MM.1S (cell line): Measurements from ENCODE around the gene USP32.

Experiments
- EZH2 ChIP-seq: fragments of 300-600 bp; sonication (generic); optimal IDR thresholded peaks from 2 replicates; pipeline ENCODE3; 2017; ENCODE audit warnings: low read depth, mild to moderate bottlenecking, antibody characterized with exemption, low read length, mixed read lengths
- TF ChIP-seq, protein P1 (sequence below): fragments of 300-600 bp; sonication (generic); IDR thresholded peaks from 2 replicates; pipeline ENCODE4 v1.5.1; 2016; ENCODE audit warnings: antibody characterized with exemption, low read length, mixed read lengths

DNA sequence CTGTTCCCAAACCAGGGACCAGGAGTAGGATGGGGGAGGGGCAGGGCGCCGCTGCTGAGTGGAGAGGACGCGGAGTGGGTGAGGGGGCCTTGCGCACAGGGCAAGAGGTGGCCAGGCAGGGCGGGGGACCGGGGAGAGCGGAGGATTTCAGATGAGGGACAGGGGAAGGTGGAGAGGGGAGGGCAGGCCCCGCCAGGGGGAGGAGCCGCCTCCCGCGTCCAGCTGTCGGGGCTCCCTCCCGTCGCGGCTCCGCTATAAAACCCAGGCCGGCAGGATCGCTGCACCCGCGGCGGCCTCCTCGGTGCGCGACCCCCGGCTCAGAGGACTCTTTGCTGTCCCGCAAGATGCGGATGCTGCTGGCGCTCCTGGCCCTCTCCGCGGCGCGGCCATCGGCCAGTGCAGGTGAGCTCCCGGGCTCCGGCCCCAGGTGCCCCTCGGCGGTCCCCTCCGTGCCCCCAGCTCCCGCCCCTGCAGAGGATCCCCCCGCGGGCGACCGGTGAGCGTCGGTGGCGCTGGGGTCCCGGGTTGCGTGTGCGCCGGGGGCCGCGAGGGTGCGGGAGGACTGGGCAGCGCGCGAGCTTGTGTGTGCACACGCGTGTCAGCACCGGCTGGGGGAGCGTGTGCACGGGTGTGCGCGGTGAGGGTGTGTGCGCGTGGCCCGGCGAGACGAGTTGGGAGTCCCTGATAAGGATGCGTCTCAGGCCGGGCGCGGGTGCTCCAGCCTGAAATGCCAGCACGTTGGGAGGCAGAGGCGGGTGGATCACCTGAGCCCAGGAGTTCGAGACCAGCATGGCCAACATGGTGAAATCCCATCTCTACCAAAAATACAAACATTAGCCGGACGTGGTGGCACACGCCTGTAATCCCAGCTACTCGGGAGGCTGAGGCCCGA is 242.0 kb downstream of the USP32 start, which contains the start of gene CA4:
- no peak for TF ChIP-seq EZH2
- TF ChIP-seq, protein P1, sequence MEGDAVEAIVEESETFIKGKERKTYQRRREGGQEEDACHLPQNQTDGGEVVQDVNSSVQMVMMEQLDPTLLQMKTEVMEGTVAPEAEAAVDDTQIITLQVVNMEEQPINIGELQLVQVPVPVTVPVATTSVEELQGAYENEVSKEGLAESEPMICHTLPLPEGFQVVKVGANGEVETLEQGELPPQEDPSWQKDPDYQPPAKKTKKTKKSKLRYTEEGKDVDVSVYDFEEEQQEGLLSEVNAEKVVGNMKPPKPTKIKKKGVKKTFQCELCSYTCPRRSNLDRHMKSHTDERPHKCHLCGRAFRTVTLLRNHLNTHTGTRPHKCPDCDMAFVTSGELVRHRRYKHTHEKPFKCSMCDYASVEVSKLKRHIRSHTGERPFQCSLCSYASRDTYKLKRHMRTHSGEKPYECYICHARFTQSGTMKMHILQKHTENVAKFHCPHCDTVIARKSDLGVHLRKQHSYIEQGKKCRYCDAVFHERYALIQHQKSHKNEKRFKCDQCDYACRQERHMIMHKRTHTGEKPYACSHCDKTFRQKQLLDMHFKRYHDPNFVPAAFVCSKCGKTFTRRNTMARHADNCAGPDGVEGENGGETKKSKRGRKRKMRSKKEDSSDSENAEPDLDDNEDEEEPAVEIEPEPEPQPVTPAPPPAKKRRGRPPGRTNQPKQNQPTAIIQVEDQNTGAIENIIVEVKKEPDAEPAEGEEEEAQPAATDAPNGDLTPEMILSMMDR: no peak
